Effector memory CD8-positive, alpha-beta T cell (primary cell): Measurements from ENCODE around the gene KRT14.
"Not testable (repeated sequence)": the region's sequence is repeated elsewhere in the genome, so short reads cannot be mapped to it uniquely, and the experiment has no call there.

ENCODE experiments used
- ATAC-seq: fragments of 150-1000 bp; cut with Tn5 transposase; replicated peaks from 2 replicates; pipeline ENCODE4 v1.10.0; 2021; ENCODE audit warnings: mild to moderate bottlenecking, moderate library complexity
- DNase-seq, 3 experiments: peaks; one replicate each; pipeline ENCODE4 v3.0.0; 2021
- H3K27ac Mint-ChIP-seq, 2 donors: one replicate each; pipeline ENCODE4 v1.8.0; 2022; ENCODE audit warnings: mild to moderate bottlenecking in 2 of 2, mixed read lengths in 2 of 2, moderate library complexity in 2 of 2
- H3K27me3 Mint-ChIP-seq, 2 donors: one replicate each; pipeline ENCODE4 v1.8.0; 2022; ENCODE audit warnings: mixed read lengths in 2 of 2
- H3K36me3 Mint-ChIP-seq: one replicate; pipeline ENCODE4 v1.8.0; 2022; ENCODE audit warnings: mild to moderate bottlenecking, moderate library complexity, mixed read lengths; ENCODE audit not compliant: insufficient read depth
- H3K4me1 Mint-ChIP-seq, 2 donors: one replicate each; pipeline ENCODE4 v1.8.0; 2022; ENCODE audit warnings: low read depth in 2 of 2, mixed read lengths in 2 of 2
- H3K4me3 Mint-ChIP-seq, 2 donors: one replicate each; pipeline ENCODE4 v1.8.0; 2022; ENCODE audit warnings: mild to moderate bottlenecking in 2 of 2, mixed read lengths in 2 of 2, moderate library complexity in 2 of 2
- H3K9me3 Mint-ChIP-seq, 2 donors: one replicate each; pipeline ENCODE4 v1.8.0; 2022; ENCODE audit warnings: mixed read lengths in 2 of 2

Gene KRT14

GRCh38 chr17:41619036-41619926 is 32.6 kb upstream of the KRT14 start:
- Mint-ChIP-seq H3K36me3 (no peaks in the 10 kb centered on the region), H3K27ac (no peak overlapping the region), H3K4me1 (no peaks in the 10 kb centered on the region), H3K27me3 (peaks cover 13 to 98% of the 10 kb centered on the region in 2 donors), H3K9me3 (no peaks in the 10 kb centered on the region), H3K4me3 (no peak overlapping the region)
- ATAC-seq (no peak), DNase-seq (no peak)

- Mint-ChIP-seq H3K4me3 (no peak overlapping the region), H3K9me3 (no peaks in the 10 kb centered on the region), H3K27ac (no peak overlapping the region), H3K36me3 (no peaks in the 10 kb centered on the region), H3K4me1 (no peaks in the 10 kb centered on the region), H3K27me3 (peaks cover 18 to 99% of the 10 kb centered on the region in 2 donors)
- no peak for DNase-seq
- no peak for ATAC-seq
Measured at GRCh38 chr17:41618341-41619035, 31.8 kb upstream of the KRT14 start.

- Mint-ChIP-seq H3K4me1 (no peaks in the 10 kb centered on the region), H3K9me3 (no peaks in the 10 kb centered on the region), H3K36me3 (no peaks in the 10 kb centered on the region), H3K4me3 (no peak overlapping the region), H3K27ac (no peak overlapping the region), H3K27me3 (peaks cover 22 to 99% of the 10 kb centered on the region in 2 donors)
- no peak for ATAC-seq
- DNase-seq = no peak
Measured at GRCh38 chr17:41617698-41618097, 31.0 kb upstream of the KRT14 start.

GRCh38 chr17:41617136-41617535 is 30.4 kb upstream of the KRT14 start:
- H3K27ac Mint-ChIP-seq = no peak overlapping the region
- no peaks in the 10 kb centered on the region for H3K9me3 Mint-ChIP-seq
- H3K36me3 Mint-ChIP-seq = no peaks in the 10 kb centered on the region
- ATAC-seq = no peak
- DNase-seq = no peak
- no peaks in the 10 kb centered on the region for H3K4me1 Mint-ChIP-seq
- H3K27me3 Mint-ChIP-seq = peaks cover 22 to 99% of the 10 kb centered on the region in 2 donors
- H3K4me3 Mint-ChIP-seq = no peak overlapping the region

- H3K4me3 Mint-ChIP-seq, H3K4me1 Mint-ChIP-seq, ATAC-seq, H3K27ac Mint-ChIP-seq, DNase-seq, H3K9me3 Mint-ChIP-seq, H3K36me3 Mint-ChIP-seq: not testable (repeated sequence)
- H3K27me3 Mint-ChIP-seq = peaks cover 22 to 99% of the 10 kb centered on the region in 2 donors
Measured at GRCh38 chr17:41616486-41616885, 29.8 kb upstream of the KRT14 start.

GRCh38 chr17:41615454-41615853 is 28.8 kb upstream of the KRT14 start:
- peaks cover 27 to 99% of the 10 kb centered on the region in 2 donors for H3K27me3 Mint-ChIP-seq
- no peaks in the 10 kb centered on the region for H3K36me3 Mint-ChIP-seq
- ATAC-seq (no peak), DNase-seq (no peak)
- no peaks in the 10 kb centered on the region for H3K4me1 Mint-ChIP-seq
- H3K4me3 Mint-ChIP-seq = no peak overlapping the region
- H3K27ac Mint-ChIP-seq = no peak overlapping the region
- no peaks in the 10 kb centered on the region for H3K9me3 Mint-ChIP-seq

- H3K36me3 Mint-ChIP-seq, ATAC-seq, H3K4me1 Mint-ChIP-seq, H3K4me3 Mint-ChIP-seq, DNase-seq, H3K27ac Mint-ChIP-seq, H3K9me3 Mint-ChIP-seq: not testable (repeated sequence)
- peaks cover 30 to 99% of the 10 kb centered on the region in 2 donors for H3K27me3 Mint-ChIP-seq
Measured at GRCh38 chr17:41614767-41615166, 28.1 kb upstream of the KRT14 start.

- DNase-seq = no peak
- no peaks in the 10 kb centered on the region for H3K36me3 Mint-ChIP-seq
- ATAC-seq = no peak
- H3K27me3 Mint-ChIP-seq = peaks cover 33 to 97% of the 10 kb centered on the region in 2 donors
- no peaks in the 10 kb centered on the region for H3K4me1 Mint-ChIP-seq
- H3K27ac Mint-ChIP-seq = no peak overlapping the region
- H3K4me3 Mint-ChIP-seq = no peak overlapping the region
- no peaks in the 10 kb centered on the region for H3K9me3 Mint-ChIP-seq
Measured at GRCh38 chr17:41614098-41614497, 27.4 kb upstream of the KRT14 start.

- peaks cover 39 to 91% of the 10 kb centered on the region in 2 donors for H3K27me3 Mint-ChIP-seq
- ATAC-seq = no peak
- H3K27ac Mint-ChIP-seq = no peak overlapping the region
Measured at GRCh38 chr17:41613277-41614082, 26.8 kb upstream of the KRT14 start.

GRCh38 chr17:41612376-41613160 is 25.9 kb upstream of the KRT14 start, which contains the start of gene KRT16:
TSS of gene KRT16 (minus strand) at chr17:41612767. CDS start at chr17:41612688, 79 bp downstream.
- H3K27me3 Mint-ChIP-seq = peaks cover 39 to 87% of the 10 kb centered on the region in 2 donors
- not testable (repeated sequence) for H3K9me3 Mint-ChIP-seq, H3K4me3 Mint-ChIP-seq, H3K36me3 Mint-ChIP-seq, H3K27ac Mint-ChIP-seq, ATAC-seq, H3K4me1 Mint-ChIP-seq, DNase-seq

More at GRCh38 chr17:41613277-41614082, 26.8 kb upstream of the KRT14 start:
- H3K4me1 Mint-ChIP-seq = no peaks in the 10 kb centered on the region
- H3K36me3 Mint-ChIP-seq = no peaks in the 10 kb centered on the region
- no peak overlapping the region for H3K4me3 Mint-ChIP-seq
- H3K9me3 Mint-ChIP-seq = no peaks in the 10 kb centered on the region
- DNase-seq = no peak

GRCh38 chr17:41610965-41611640 is 24.4 kb upstream of the KRT14 start:
- Mint-ChIP-seq H3K9me3 (peaks cover 9 to 18% of the 10 kb centered on the region in 2 donors), H3K27me3 (peaks cover 53 to 87% of the 10 kb centered on the region in 2 donors), H3K27ac (no peak overlapping the region), H3K4me3 (no peak overlapping the region), H3K4me1 (no peaks in the 10 kb centered on the region), H3K36me3 (no peaks in the 10 kb centered on the region)
- ATAC-seq = no peak
- DNase-seq = no peak

- not testable (repeated sequence) for H3K27ac Mint-ChIP-seq, H3K4me1 Mint-ChIP-seq, DNase-seq, ATAC-seq, H3K4me3 Mint-ChIP-seq, H3K36me3 Mint-ChIP-seq
- peaks cover 49 to 83% of the 10 kb centered on the region in 2 donors for H3K27me3 Mint-ChIP-seq
- peaks cover 11 to 18% of the 10 kb centered on the region in 2 donors for H3K9me3 Mint-ChIP-seq
Measured at GRCh38 chr17:41610061-41610517, 23.4 kb upstream of the KRT14 start.
